Chondrocyte (in vitro differentiated cells): Measurements from ENCODE around the gene SLC27A1. TPM values are rescaled to one million over a fixed set of nuclear protein-coding genes. Genes with fewer than 3 reads are reported as not detected.

Experiments used
- DNase-seq: peaks from one replicate; pipeline ENCODE4 v3.0.0; 2021; ENCODE audit warnings: mixed read lengths, low spot score
- H3K27ac Mint-ChIP-seq: one replicate; pipeline ENCODE4 v1.8.0; 2021; ENCODE audit warnings: mild to moderate bottlenecking, moderate library complexity, mixed read lengths; ENCODE audit not compliant: unreplicated experiment
- H3K27me3 Mint-ChIP-seq: 2 replicates; pipeline ENCODE4 v1.8.0; 2021; ENCODE audit warnings: low read depth, mixed read lengths
- H3K36me3 Mint-ChIP-seq: 2 replicates; pipeline ENCODE4 v1.8.0; 2021; ENCODE audit warnings: low read depth, mixed read lengths
- H3K4me1 Mint-ChIP-seq: 2 replicates; pipeline ENCODE4 v1.8.0; 2021; ENCODE audit warnings: low read depth, mild to moderate bottlenecking, mixed read lengths
- H3K4me3 Mint-ChIP-seq: one replicate; pipeline ENCODE4 v1.8.0; 2021; ENCODE audit warnings: mild to moderate bottlenecking, moderate library complexity, mixed read lengths; ENCODE audit not compliant: unreplicated experiment
- H3K9me3 Mint-ChIP-seq: 2 replicates; pipeline ENCODE4 v1.8.0; 2021; ENCODE audit warnings: low read depth, mixed read lengths
- CTCF ChIP-seq: fragments of 200-600 bp; sonication (generic); IDR thresholded peaks from 2 replicates; pipeline ENCODE4 v1.5.0; 2021; ENCODE audit warnings: antibody characterized with exemption, mild to moderate bottlenecking, moderate library complexity
- total RNA-seq: library from RNA; stranded (reverse); gene quantifications from 3 replicates; pipeline ENCODE4 v1.2.1, GENCODE V29; 2021

The SLC27A1 gene
- total RNA-seq, 1 donor from 2014 or later: 6.8 TPM

- no peak for DNase-seq
- H3K9me3 Mint-ChIP-seq: peaks cover 5% of the 10 kb centered on the region
- no peak for TF ChIP-seq CTCF
Observed at GRCh38 chr19:17445526-17446165, 24.7 kb upstream of the SLC27A1 start.

DNA sequence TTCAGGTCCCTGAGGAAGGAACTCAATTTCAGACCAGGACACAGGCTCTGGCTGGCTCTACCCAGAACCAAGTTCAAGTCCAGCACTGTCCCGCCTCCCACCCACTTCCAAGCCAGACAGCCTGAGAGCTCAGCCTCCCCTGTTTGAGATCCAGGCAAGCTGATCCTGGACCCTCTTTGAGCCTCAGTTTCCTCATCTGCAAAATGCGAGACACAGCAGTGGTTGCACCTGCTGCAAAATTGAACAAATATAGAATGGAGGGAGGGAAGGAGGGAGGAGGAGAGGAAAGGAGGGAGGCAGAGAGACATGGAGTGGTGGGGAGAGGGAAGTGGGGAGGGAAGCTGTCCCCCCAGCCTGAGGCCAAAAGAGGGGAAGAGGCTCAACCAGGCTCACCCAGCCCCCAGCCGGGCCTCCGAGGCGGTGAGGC lies 22.6 kb upstream of the SLC27A1 start:
- Mint-ChIP-seq H3K4me3 (peak overlapping the region; percentile 44), H3K36me3 (no peaks in the 10 kb centered on the region), H3K27me3 (peaks cover 16% of the 10 kb centered on the region), H3K9me3 (no peaks in the 10 kb centered on the region), H3K27ac (no peak overlapping the region), H3K4me1 (peaks cover 4% of the 10 kb centered on the region)
- TF ChIP-seq CTCF: no peak
- no peak for DNase-seq

More at GRCh38 chr19:17445526-17446165, 24.7 kb upstream of the SLC27A1 start:
- H3K4me1 Mint-ChIP-seq: peaks cover 4% of the 10 kb centered on the region
- H3K36me3 Mint-ChIP-seq: no peaks in the 10 kb centered on the region
- no peak overlapping the region for H3K27ac Mint-ChIP-seq
- H3K27me3 Mint-ChIP-seq: peaks cover 13% of the 10 kb centered on the region
- H3K4me3 Mint-ChIP-seq: no peak overlapping the region

- peaks cover 17% of the 10 kb centered on the region for H3K27me3 Mint-ChIP-seq
- no peak within 1 kb of the TSS for H3K27ac Mint-ChIP-seq
- no peak for DNase-seq
- peak within 1 kb of the TSS; percentile 64 for H3K4me3 Mint-ChIP-seq
- H3K36me3 Mint-ChIP-seq: no peaks in the 10 kb centered on the region
- peak; percentile 82 for TF ChIP-seq CTCF
- H3K9me3 Mint-ChIP-seq: no peaks in the 10 kb centered on the region
- H3K4me1 Mint-ChIP-seq: peaks cover 5% of the 10 kb centered on the region
Observed at GRCh38 chr19:17448131-17448967, 22.0 kb upstream of the SLC27A1 start, which contains the start of gene TMEM221. Gene TMEM221, minus strand, starts transcription at chr19:17448668. Its CDS starts 206 bp downstream, at chr19:17448462.

DNA sequence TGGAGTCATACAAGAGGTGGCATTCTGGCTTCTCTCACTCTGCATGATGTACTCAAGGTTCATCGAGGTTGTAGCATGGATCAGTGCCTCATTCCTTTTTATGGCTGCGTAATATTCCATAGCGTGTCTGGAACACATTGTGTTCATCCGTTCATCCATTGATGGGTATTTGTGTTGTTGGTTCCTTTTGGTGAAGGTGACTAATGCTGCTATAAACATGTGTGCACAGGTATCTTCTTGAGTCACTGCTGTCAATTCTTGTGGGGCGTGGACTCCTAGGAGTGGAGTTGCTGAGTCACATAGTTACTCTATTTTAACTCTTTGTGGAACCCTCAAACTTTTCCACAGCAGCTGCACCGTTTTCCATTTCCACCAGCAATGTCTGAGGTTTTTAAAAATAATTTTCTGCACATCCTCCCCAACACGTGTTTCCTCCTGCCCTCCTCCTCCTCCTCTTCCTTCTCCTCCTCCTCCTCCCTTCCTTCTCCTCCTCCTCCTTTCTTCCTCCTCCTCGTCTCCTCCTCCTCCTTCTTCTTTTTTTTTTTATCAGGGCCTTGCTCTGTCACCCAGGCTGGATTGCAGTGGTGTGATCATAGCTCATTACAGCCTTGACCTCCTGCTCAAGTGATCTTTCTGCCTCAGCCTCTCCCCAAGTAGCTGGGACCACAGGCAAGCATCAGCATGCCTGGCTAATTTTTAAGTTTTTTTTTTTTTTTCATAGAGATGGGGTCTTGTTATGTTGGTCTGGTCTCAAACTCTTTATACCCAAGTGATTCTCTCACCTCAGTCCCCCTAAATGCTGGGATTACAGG lies 19.9 kb upstream of the SLC27A1 start:
- Mint-ChIP-seq H3K27me3 (peaks cover 29% of the 10 kb centered on the region), H3K4me3 (no peak overlapping the region), H3K27ac (no peak overlapping the region), H3K4me1 (peaks cover 7% of the 10 kb centered on the region), H3K36me3 (no peaks in the 10 kb centered on the region), H3K9me3 (no peaks in the 10 kb centered on the region)
- no peak for TF ChIP-seq CTCF
- DNase-seq: no peak

DNA sequence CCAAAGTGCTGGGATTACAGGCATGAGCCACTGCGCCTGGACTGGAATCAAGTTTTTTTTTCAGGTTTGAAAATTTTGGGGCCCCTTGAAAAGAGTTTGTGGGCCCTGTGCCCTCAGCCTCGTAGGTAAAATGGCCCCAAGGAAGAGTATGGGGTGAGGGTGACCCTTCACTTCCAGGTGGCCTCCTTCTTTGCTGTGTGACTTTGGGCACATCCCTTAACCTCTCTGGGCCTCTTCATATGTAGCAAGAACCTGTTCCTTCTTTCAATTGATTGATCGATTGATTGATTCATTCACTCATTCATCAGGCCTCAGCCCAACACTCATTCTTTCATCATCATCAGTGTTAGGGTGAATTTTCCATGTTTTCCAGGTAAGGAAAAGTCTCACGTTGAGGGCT lies 18.5 kb upstream of the SLC27A1 start:
- H3K4me1 Mint-ChIP-seq: peaks cover 7% of the 10 kb centered on the region
- no peaks in the 10 kb centered on the region for H3K36me3 Mint-ChIP-seq
- no peaks in the 10 kb centered on the region for H3K9me3 Mint-ChIP-seq
- H3K4me3 Mint-ChIP-seq: no peak overlapping the region
- no peak overlapping the region for H3K27ac Mint-ChIP-seq
- peaks cover 32% of the 10 kb centered on the region for H3K27me3 Mint-ChIP-seq
- DNase-seq: no peak
- TF ChIP-seq CTCF: no peak
